Gastroesophageal sphincter (tissue), 4 donors: ENCODE measurements around the gene GNAQ. TPM values are rescaled to one million over a fixed set of nuclear protein-coding genes. Genes with fewer than 3 reads are reported as not detected.

Experiments used
- ATAC-seq: fragments of 150-250 bp; one replicate; pipeline ENCODE4 v1.9.1; 2016; ENCODE audit warnings: mild to moderate bottlenecking, moderate library complexity
- H3K27ac ChIP-seq, 4 donors: fragments of 200-600 bp; sonication (generic) in 3 of 4; 1 replicate in 3 of 4; 2 replicates in 1 of 4; pipeline ENCODE4 v1.5.1; 2016 to 2019
- H3K27me3 ChIP-seq: fragments of 200-600 bp; sonication (generic); one replicate; pipeline ENCODE4 v1.5.1; 2019
- H3K36me3 ChIP-seq, 2 donors: fragments of 200-600 bp; sonication (generic); one replicate each; pipeline ENCODE4 v1.5.1; 2019; ENCODE audit warnings: control low read depth in 1 of 2
- H3K4me1 ChIP-seq, 3 donors: fragments of 200-600 bp; sonication (generic); 1 replicate in 2 of 3; 2 replicates in 1 of 3; pipeline ENCODE4 v1.5.1; 2016 to 2019; ENCODE audit warnings: control low read depth in 2 of 3
- H3K4me3 ChIP-seq, 2 donors: fragments of 200-600 bp; sonication (generic); one replicate each; pipeline ENCODE4 v1.5.1; 2019; ENCODE audit warnings: mild to moderate bottlenecking in 1 of 2, moderate library complexity in 1 of 2
- H3K9me3 ChIP-seq, 3 donors: fragments of 200-600 bp; sonication (generic); one replicate each; pipeline ENCODE4 v1.5.1; 2017 to 2019; ENCODE audit warnings: control low read depth in 2 of 3
- EP300 ChIP-seq: sonication (generic); formaldehyde crosslinking; IDR thresholded peaks from one replicate; pipeline ENCODE4 v1.6.1; 2017; ENCODE audit warnings: antibody characterized with exemption, mild to moderate bottlenecking
- POLR2A ChIP-seq, 2 donors: fragments of 450-650 bp; IDR thresholded peaks; one replicate each; pipeline ENCODE4 v1.6.1; 2017; ENCODE audit warnings: antibody characterized with exemption in 2 of 2, mild to moderate bottlenecking in 2 of 2, moderate library complexity in 1 of 2
- POLR2AphosphoS5 ChIP-seq: sonication (generic); formaldehyde crosslinking; IDR thresholded peaks from one replicate; pipeline ENCODE4 v1.6.1; 2017; ENCODE audit warnings: antibody characterized with exemption
- WGBS, 2 donors: methylation state at CpG; one replicate each; pipeline ENCODE4 v1.1.5; 2018; ENCODE audit warnings: low coverage in 1 of 2; 5-methylcytosine and 5-hydroxymethylcytosine counted together
- total RNA-seq, 4 donors: library from RNA; depleted of rRNA; stranded (reverse); fragments of >200 nt; gene quantifications; one replicate each; pipeline ENCODE4 v1.1.0, GENCODE V29; 2016
- TF ChIP-seq, protein P1 (sequence below), 4 experiments: fragments of 200-600 bp in 2 of 4; fragments of 450-650 bp in 2 of 4; sonication (generic) in 1 of 4; IDR thresholded peaks; one replicate each; pipeline ENCODE4 v1.5.1; 2017 to 2019; ENCODE audit warnings: antibody characterized with exemption in 4 of 4, mild to moderate bottlenecking in 2 of 4, moderate library complexity in 2 of 4

GNAQ gene
- total RNA-seq, 4 donors from 2014 or later, result 57.6 to 86.4 (median 70.8) TPM

GRCh38 chr9:77891128-77891800, 140.3 kb downstream of the GNAQ start:
- Histone ChIP-seq H3K36me3 (no peaks in the 10 kb centered on the region), H3K9me3 (no peaks in the 10 kb centered on the region), H3K4me3 (no peak overlapping the region), H3K27ac (no peak overlapping the region), H3K4me1 (peaks cover 0 to 25% (median 0%) of the 10 kb centered on the region in 3 donors), H3K27me3 (no peaks in the 10 kb centered on the region)
- 61 to 95% methylated on average over 5 to 8 of the region's 8 CpGs for WGBS, 2 donors
- TF ChIP-seq EP300 (no peak), POLR2AphosphoS5 (no peak), POLR2A (IDR thresholded peaks at IDR 0.05) (no peak)
- TF ChIP-seq, protein P1, sequence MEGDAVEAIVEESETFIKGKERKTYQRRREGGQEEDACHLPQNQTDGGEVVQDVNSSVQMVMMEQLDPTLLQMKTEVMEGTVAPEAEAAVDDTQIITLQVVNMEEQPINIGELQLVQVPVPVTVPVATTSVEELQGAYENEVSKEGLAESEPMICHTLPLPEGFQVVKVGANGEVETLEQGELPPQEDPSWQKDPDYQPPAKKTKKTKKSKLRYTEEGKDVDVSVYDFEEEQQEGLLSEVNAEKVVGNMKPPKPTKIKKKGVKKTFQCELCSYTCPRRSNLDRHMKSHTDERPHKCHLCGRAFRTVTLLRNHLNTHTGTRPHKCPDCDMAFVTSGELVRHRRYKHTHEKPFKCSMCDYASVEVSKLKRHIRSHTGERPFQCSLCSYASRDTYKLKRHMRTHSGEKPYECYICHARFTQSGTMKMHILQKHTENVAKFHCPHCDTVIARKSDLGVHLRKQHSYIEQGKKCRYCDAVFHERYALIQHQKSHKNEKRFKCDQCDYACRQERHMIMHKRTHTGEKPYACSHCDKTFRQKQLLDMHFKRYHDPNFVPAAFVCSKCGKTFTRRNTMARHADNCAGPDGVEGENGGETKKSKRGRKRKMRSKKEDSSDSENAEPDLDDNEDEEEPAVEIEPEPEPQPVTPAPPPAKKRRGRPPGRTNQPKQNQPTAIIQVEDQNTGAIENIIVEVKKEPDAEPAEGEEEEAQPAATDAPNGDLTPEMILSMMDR (IDR thresholded peaks at IDR 0.05), result no peak
- ATAC-seq, result no peak

GRCh38 chr9:77887662-77888061, 143.9 kb downstream of the GNAQ start:
- ATAC-seq, result no peak
- 49 to 57% methylated on average over 2 of the region's 2 CpGs for WGBS, 2 donors
- H3K4me3 ChIP-seq, result no peak overlapping the region
- H3K27me3 ChIP-seq, result no peaks in the 10 kb centered on the region
- H3K9me3 ChIP-seq, result no peaks in the 10 kb centered on the region
- TF ChIP-seq EP300 (no peak), POLR2A (IDR thresholded peaks at IDR 0.05) (no peak), POLR2AphosphoS5 (no peak)
- TF ChIP-seq, protein P1 (IDR thresholded peaks at IDR 0.05), result no peak
- no peak overlapping the region for H3K27ac ChIP-seq
- H3K4me1 ChIP-seq, result peaks cover 15 to 59% (median 22%) of the 10 kb centered on the region in 3 donors
- H3K36me3 ChIP-seq, result no peaks in the 10 kb centered on the region

GRCh38 chr9:77885104-77885672, 146.4 kb downstream of the GNAQ start:
- 6 to 32% methylated on average over 2 to 3 of the region's 3 CpGs for WGBS, 2 donors
- no peak for ATAC-seq
- Histone ChIP-seq H3K4me3 (no peak overlapping the region), H3K27ac (peak overlapping the region in 3 of 4 donors; percentile 28 to 69 (median 52)), H3K4me1 (peaks cover 18 to 72% (median 22%) of the 10 kb centered on the region in 3 donors), H3K9me3 (no peaks in the 10 kb centered on the region), H3K36me3 (no peaks in the 10 kb centered on the region), H3K27me3 (no peaks in the 10 kb centered on the region)
- no peak for TF ChIP-seq EP300
- TF ChIP-seq POLR2A (IDR thresholded peaks at IDR 0.05), result no peak
- TF ChIP-seq, protein P1 (IDR thresholded peaks at IDR 0.05), result no peak
- no peak for TF ChIP-seq POLR2AphosphoS5

DNA sequence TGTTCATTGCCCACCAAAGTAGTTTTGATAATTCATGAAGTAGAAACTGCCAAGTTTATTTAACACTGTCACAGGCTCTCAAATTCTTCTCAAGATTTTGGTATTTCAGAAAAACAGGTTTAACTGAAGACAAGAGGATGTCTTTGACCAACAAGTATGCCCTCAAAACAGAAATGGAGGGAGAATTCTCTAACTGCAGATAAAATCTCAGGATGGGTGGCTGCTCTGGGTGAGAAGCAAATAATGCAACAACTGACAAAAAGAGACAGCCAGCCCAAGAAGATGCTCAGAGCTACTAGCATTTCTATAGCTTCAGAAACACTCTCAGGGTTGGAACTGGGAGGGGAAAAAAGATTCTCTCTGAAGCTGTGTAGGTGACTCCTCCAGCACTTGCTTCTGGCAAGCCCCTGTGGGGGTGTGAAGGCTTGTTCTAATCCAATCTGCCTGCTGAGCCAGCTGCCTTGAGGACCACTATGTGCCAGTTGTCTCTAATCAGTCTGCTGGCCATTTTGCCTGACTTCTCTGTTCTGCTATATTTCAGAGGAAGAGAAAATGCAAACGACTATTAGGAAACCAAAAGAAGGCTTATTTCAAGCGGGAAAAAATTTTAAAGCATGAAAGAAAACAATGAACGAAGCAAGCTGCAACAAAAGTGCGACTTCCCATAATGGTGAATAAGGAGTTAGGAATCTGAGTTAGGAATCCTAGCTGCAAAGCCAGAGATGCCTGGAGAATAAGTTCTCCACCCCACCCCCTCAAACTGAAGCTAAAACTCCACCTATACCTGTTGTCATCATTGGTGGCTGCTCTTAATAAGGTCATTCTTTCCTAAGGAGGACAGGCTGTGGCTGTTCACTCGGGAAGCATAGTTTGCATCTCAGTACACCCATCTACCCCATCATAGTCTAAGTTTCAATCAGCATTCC, 147.5 kb downstream of the GNAQ start:
- no peaks in the 10 kb centered on the region for H3K9me3 ChIP-seq
- no peaks in the 10 kb centered on the region for H3K36me3 ChIP-seq
- no peak for ATAC-seq
- WGBS, 2 donors, result 22 to 50% methylated on average over 3 to 5 of the region's 5 CpGs
- H3K4me3 ChIP-seq, result no peak overlapping the region
- no peak for TF ChIP-seq EP300
- TF ChIP-seq POLR2AphosphoS5, result peak; percentile 46
- peak overlapping the region in 3 of 4 donors; percentile 28 to 69 (median 52) for H3K27ac ChIP-seq
- H3K4me1 ChIP-seq, result peaks cover 18 to 77% (median 22%) of the 10 kb centered on the region in 3 donors
- no peaks in the 10 kb centered on the region for H3K27me3 ChIP-seq

DNA sequence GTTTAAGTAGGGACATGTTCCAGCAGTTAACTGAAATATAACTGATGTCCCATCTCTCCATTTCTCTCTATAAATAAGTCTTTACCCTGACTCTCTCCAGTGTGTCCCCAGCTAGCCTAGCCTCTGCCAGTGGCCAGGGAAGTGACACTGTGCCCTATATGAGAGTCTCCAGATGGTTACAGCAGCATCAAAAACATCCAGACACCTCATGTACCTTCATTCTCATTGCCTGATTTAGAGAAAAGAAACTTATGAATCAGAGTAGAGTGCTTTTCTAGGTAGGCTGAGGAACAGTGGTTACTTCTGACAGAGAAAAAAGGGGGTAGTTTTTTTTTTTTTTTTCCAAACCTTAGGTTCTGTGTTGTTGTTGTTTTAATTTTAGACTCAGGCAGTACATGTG, 148.5 kb downstream of the GNAQ start:
- no peak overlapping the region for H3K4me3 ChIP-seq
- H3K4me1 ChIP-seq, result peaks cover 18 to 72% (median 22%) of the 10 kb centered on the region in 3 donors
- TF ChIP-seq EP300 (no peak), POLR2A (IDR thresholded peaks at IDR 0.05) (no peak), POLR2AphosphoS5 (no peak)
- TF ChIP-seq, protein P1 (IDR thresholded peaks at IDR 0.05), result no peak
- H3K27ac ChIP-seq, result peak overlapping the region in 2 of 4 donors; percentile 5 to 69
- H3K27me3 ChIP-seq, result no peaks in the 10 kb centered on the region
- no peaks in the 10 kb centered on the region for H3K9me3 ChIP-seq
- H3K36me3 ChIP-seq, result no peaks in the 10 kb centered on the region
- no peak for ATAC-seq
